Tibial nerve (tissue), 4 donors: ENCODE data around the gene SF1. TPM values are rescaled to one million over a fixed set of nuclear protein-coding genes. Genes with fewer than 3 reads are reported as not detected.
"Not testable (repeated sequence)": the region's sequence is repeated elsewhere in the genome, so short reads cannot be mapped to it uniquely, and the experiment has no call there.

ENCODE experiments used
- DNase-seq, 2 donors: peaks; one replicate each; pipeline ENCODE4 v3.0.0-alpha.2; 2019; ENCODE audit warnings: low spot score in 2 of 2
- H3K27ac ChIP-seq, 4 donors: fragments of 200-600 bp; sonication (generic) in 3 of 4; one replicate each; pipeline ENCODE4 v1.5.1; 2017 to 2019; ENCODE audit warnings: mild to moderate bottlenecking in 1 of 4
- H3K27me3 ChIP-seq, 2 donors: fragments of 200-600 bp; sonication (generic) in 1 of 2; one replicate each; pipeline versions ENCODE4 v1.5.1 to v1.6.0; 2017 to 2019
- H3K36me3 ChIP-seq, 3 donors: fragments of 200-600 bp; sonication (generic); one replicate each; pipeline ENCODE4 v1.5.1; 2018 to 2019
- H3K4me1 ChIP-seq, 4 donors: fragments of 200-600 bp; sonication (generic) in 3 of 4; one replicate each; pipeline ENCODE4 v1.5.1; 2017 to 2019
- H3K4me3 ChIP-seq, 4 donors: fragments of 200-600 bp; sonication (generic) in 3 of 4; one replicate each; pipeline ENCODE4 v1.5.1; 2017 to 2019; ENCODE audit warnings: mild to moderate bottlenecking in 1 of 4, moderate library complexity in 1 of 4
- H3K9me3 ChIP-seq, 4 donors: fragments of 200-600 bp; sonication (generic) in 3 of 4; one replicate each; pipeline ENCODE4 v1.5.1; 2017 to 2019
- EP300 ChIP-seq, 2 donors: sonication (generic); formaldehyde crosslinking; IDR thresholded peaks; one replicate each; pipeline ENCODE4 v1.6.1; 2017; ENCODE audit warnings: antibody characterized with exemption in 2 of 2, mild to moderate bottlenecking in 1 of 2
- POLR2A ChIP-seq, 2 donors: fragments of 450-650 bp; IDR thresholded peaks; one replicate each; pipeline ENCODE4 v1.6.1; 2017; ENCODE audit warnings: antibody characterized with exemption in 2 of 2, mild to moderate bottlenecking in 2 of 2, moderate library complexity in 2 of 2
- WGBS, 2 donors: methylation state at CpG; one replicate each; pipeline ENCODE4 v1.1.5; 2018; 5-methylcytosine and 5-hydroxymethylcytosine counted together
- total RNA-seq, 4 donors: library from RNA; depleted of rRNA; stranded (reverse); fragments of >200 nt; gene quantifications; one replicate each; pipeline ENCODE4 v1.1.0, GENCODE V29; 2016
- TF ChIP-seq, protein P1 (sequence below), 5 experiments: fragments of 200-600 bp in 3 of 5; fragments of 450-650 bp in 2 of 5; sonication (generic) in 3 of 5; IDR thresholded peaks; one replicate each; pipeline ENCODE4 v1.5.1; 2016 to 2019; ENCODE audit warnings: antibody characterized with exemption in 5 of 5, mild to moderate bottlenecking in 3 of 5, moderate library complexity in 2 of 5

SF1 gene
- total RNA-seq, 4 donors from 2014 or later = 368 to 416 (median 372) TPM

DNA sequence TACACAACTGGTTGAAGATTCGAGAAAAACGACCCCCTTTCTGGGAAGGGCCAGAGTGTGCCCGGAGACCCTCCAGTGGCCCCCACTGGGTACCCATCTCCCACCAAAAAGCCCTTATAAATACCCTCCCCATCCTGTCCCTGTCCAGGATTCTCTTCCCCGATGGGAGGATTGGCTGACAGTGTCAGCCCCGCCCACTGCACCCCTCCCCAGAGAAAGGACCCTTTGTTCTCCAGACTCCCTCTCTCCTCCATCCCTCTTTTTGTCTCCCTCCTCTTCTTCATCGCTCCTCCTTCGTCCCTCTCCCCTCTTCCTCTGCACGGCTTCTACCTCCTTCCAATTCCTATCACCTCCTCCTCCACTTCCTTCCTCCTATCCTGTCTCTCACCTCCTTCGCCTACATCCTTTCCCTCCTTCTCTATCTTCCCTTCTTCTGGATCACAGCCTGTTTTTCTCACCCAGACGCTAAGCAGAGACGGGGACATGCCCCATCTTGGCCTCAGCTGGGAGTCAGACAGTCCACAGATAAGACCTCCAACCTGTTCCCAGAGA lies 45.3 kb upstream of the SF1 start:
- WGBS, 2 donors = 49 to 52% methylated on average over 11 of the region's 11 CpGs

DNA sequence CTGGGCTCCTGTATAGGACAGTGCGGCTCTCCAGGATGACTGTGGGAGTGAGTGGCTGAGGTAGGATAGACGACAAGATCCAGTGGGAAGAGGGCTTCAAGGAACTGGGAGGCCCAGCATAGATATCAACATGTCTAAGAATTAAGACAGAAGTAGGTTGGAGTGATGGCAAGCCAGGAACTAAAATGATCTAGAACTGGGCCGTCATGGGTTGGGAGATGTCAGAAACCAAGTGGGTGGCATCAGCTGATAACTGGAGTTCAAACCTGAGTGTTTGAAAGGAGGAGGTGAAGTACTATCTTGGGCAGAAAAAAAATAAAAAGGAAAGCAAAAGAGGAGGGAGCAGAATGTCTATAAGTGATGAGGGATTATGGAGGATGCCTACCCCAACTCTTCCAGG lies 39.1 kb upstream of the SF1 start:
- 84 to 86% methylated on average over 3 of the region's 3 CpGs for WGBS, 2 donors
- Histone ChIP-seq H3K36me3 (no peaks in the 10 kb centered on the region), H3K27ac (no peak overlapping the region), H3K9me3 (no peaks in the 10 kb centered on the region), H3K27me3 (no peaks in the 10 kb centered on the region), H3K4me3 (no peak overlapping the region), H3K4me1 (no peaks in the 10 kb centered on the region)
- TF ChIP-seq POLR2A (IDR thresholded peaks at IDR 0.05) = no peak
- no peak for TF ChIP-seq EP300 (IDR thresholded peaks at IDR 0.05)
- TF ChIP-seq, protein P1, sequence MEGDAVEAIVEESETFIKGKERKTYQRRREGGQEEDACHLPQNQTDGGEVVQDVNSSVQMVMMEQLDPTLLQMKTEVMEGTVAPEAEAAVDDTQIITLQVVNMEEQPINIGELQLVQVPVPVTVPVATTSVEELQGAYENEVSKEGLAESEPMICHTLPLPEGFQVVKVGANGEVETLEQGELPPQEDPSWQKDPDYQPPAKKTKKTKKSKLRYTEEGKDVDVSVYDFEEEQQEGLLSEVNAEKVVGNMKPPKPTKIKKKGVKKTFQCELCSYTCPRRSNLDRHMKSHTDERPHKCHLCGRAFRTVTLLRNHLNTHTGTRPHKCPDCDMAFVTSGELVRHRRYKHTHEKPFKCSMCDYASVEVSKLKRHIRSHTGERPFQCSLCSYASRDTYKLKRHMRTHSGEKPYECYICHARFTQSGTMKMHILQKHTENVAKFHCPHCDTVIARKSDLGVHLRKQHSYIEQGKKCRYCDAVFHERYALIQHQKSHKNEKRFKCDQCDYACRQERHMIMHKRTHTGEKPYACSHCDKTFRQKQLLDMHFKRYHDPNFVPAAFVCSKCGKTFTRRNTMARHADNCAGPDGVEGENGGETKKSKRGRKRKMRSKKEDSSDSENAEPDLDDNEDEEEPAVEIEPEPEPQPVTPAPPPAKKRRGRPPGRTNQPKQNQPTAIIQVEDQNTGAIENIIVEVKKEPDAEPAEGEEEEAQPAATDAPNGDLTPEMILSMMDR (IDR thresholded peaks at IDR 0.05) = no peak
- no peak for DNase-seq

More for the DNA sequence above, 45.3 kb upstream of the SF1 start:
- no peaks in the 10 kb centered on the region for H3K9me3 ChIP-seq
- H3K36me3 ChIP-seq = no peaks in the 10 kb centered on the region
- no peak for DNase-seq
- H3K4me3 ChIP-seq = no peak overlapping the region
- no peaks in the 10 kb centered on the region for H3K4me1 ChIP-seq
- no peaks in the 10 kb centered on the region for H3K27me3 ChIP-seq
- TF ChIP-seq, protein P1 (IDR thresholded peaks at IDR 0.05) = no peak
- TF ChIP-seq POLR2A (IDR thresholded peaks at IDR 0.05) (no peak), EP300 (IDR thresholded peaks at IDR 0.05) (no peak)
- H3K27ac ChIP-seq = no peak overlapping the region

DNA sequence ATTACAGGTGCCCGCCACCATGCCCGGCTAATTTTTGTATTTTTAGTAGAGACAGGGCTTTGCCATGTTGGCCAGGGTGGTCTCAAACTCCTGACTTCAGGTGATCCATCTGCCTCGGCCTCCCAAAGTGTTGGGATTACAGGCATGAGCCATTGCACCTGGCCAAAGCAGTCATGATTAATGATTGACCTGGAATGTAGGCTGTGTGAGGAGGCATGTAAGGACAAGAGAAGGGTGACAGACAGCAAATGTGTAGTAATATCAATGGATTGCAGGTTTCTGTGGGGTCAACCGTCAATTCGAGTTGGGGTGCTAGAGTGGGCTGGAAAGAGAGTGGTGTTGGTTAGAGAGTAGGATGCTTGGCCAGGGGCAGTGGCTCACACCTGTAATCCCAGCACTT lies 37.1 kb upstream of the SF1 start:
- 90 to 94% methylated on average over 5 of the region's 5 CpGs for WGBS, 2 donors
- not testable (repeated sequence) for H3K9me3 ChIP-seq, H3K36me3 ChIP-seq, H3K27me3 ChIP-seq, H3K4me1 ChIP-seq, H3K27ac ChIP-seq, H3K4me3 ChIP-seq, DNase-seq

DNA sequence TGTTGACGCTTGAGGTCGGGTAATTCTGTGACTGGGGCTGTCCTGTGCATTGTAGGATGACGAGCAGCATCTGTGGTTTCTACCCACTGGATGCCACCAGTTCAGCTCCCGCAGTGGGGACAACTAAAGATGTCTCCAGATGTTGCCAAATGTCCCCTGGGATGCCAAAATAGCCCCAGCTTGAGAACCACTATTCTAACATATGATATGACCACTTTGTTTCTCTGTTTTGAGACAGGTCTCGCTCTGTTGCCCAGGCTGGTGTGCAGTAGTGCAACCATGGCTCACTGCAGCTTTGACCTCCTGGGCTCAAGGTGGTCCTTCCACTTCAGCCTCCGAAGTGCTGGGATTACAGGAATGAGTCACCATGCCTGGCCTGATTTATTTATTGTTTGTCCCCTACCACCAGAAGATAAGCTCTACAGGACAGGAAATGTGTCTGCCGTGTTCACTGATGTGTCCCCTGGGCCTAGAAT lies 36.4 kb upstream of the SF1 start:
- H3K27me3 ChIP-seq = no peaks in the 10 kb centered on the region
- peaks cover 0 to 8% (median 2%) of the 10 kb centered on the region in 4 donors for H3K4me1 ChIP-seq
- TF ChIP-seq EP300 (IDR thresholded peaks at IDR 0.05) (no peak), POLR2A (IDR thresholded peaks at IDR 0.05) (no peak)
- TF ChIP-seq, protein P1 (IDR thresholded peaks at IDR 0.05) = no peak
- WGBS, 2 donors = 63 to 70% methylated on average over 7 of the region's 7 CpGs
- H3K9me3 ChIP-seq = no peaks in the 10 kb centered on the region
- H3K36me3 ChIP-seq = no peaks in the 10 kb centered on the region
- H3K4me3 ChIP-seq = no peak overlapping the region
- H3K27ac ChIP-seq = no peak overlapping the region
- DNase-seq = no peak

DNA sequence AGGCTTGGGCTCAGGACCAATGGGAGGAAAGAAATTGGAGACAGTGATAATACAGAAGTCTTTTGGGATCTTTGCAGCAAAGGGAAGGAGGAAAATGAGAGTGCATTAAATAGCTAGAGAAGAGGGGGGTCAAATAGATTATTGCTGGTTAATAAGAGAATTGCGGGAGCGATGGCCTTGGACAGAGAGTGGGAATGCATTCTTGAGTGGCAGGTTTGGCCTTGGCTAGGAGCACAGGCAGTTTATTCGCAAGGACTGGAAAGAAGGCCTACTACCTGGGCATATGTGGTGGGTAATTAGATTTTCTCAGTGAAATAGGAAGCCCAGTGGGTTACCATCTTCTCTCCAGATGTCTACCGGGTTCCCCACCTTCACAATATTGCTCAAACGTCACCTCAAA lies 35.5 kb upstream of the SF1 start:
- no peaks in the 10 kb centered on the region for H3K36me3 ChIP-seq
- H3K9me3 ChIP-seq = no peaks in the 10 kb centered on the region
- peaks cover 0 to 17% (median 9%) of the 10 kb centered on the region in 4 donors for H3K4me1 ChIP-seq
- TF ChIP-seq POLR2A (IDR thresholded peaks at IDR 0.05) = no peak
- TF ChIP-seq EP300 (IDR thresholded peaks at IDR 0.05) = no peak
- TF ChIP-seq, protein P1 (IDR thresholded peaks at IDR 0.05) = no peak
- DNase-seq = no peak
- H3K27ac ChIP-seq = no peak overlapping the region
- H3K27me3 ChIP-seq = no peaks in the 10 kb centered on the region
- WGBS, 2 donors = 80 to 85% methylated on average over 5 of the region's 5 CpGs
- no peak overlapping the region for H3K4me3 ChIP-seq
